ENCODE measurements around the gene TPRX2.

- TF ChIP-seq GATA3 (IDR thresholded peaks at IDR 0.05; ENCODE audit: low read depth, low read length), result no peak
- no peak for TF ChIP-seq GATA2 (IDR thresholded peaks at IDR 0.05; ENCODE audit: low read depth, low read length)
Observed at GRCh38 chr19:47895165-47895782, 36.2 kb downstream of the TPRX2 start.

Measured in SH-SY5Y (cell line).